Chondrocyte (in vitro differentiated cells): ENCODE measurements around the gene MLST8. TPM values are rescaled to one million over a fixed set of nuclear protein-coding genes. Genes with fewer than 3 reads are reported as not detected.

Experiments
- DNase-seq: peaks from one replicate; pipeline ENCODE4 v3.0.0; 2021; ENCODE audit warnings: mixed read lengths, low spot score
- H3K27ac Mint-ChIP-seq: one replicate; pipeline ENCODE4 v1.8.0; 2021; ENCODE audit warnings: mild to moderate bottlenecking, moderate library complexity, mixed read lengths; ENCODE audit not compliant: unreplicated experiment
- H3K27me3 Mint-ChIP-seq: 2 replicates; pipeline ENCODE4 v1.8.0; 2021; ENCODE audit warnings: low read depth, mixed read lengths
- H3K36me3 Mint-ChIP-seq: 2 replicates; pipeline ENCODE4 v1.8.0; 2021; ENCODE audit warnings: low read depth, mixed read lengths
- H3K4me1 Mint-ChIP-seq: 2 replicates; pipeline ENCODE4 v1.8.0; 2021; ENCODE audit warnings: low read depth, mild to moderate bottlenecking, mixed read lengths
- H3K4me3 Mint-ChIP-seq: one replicate; pipeline ENCODE4 v1.8.0; 2021; ENCODE audit warnings: mild to moderate bottlenecking, moderate library complexity, mixed read lengths; ENCODE audit not compliant: unreplicated experiment
- H3K9me3 Mint-ChIP-seq: 2 replicates; pipeline ENCODE4 v1.8.0; 2021; ENCODE audit warnings: low read depth, mixed read lengths
- CTCF ChIP-seq: fragments of 200-600 bp; sonication (generic); IDR thresholded peaks from 2 replicates; pipeline ENCODE4 v1.5.0; 2021; ENCODE audit warnings: antibody characterized with exemption, mild to moderate bottlenecking, moderate library complexity
- total RNA-seq: library from RNA; stranded (reverse); gene quantifications from 3 replicates; pipeline ENCODE4 v1.2.1, GENCODE V29; 2021

Gene MLST8
- total RNA-seq, 1 donor from 2014 or later, result 37.1 TPM

GRCh38 chr16:2190659-2191445, 14.4 kb upstream of the MLST8 start:
- peaks cover 4% of the 10 kb centered on the region for H3K4me1 Mint-ChIP-seq
- H3K27ac Mint-ChIP-seq, result no peak overlapping the region
- DNase-seq, result no peak
- H3K9me3 Mint-ChIP-seq, result no peaks in the 10 kb centered on the region
- H3K36me3 Mint-ChIP-seq, result no peaks in the 10 kb centered on the region
- peaks cover 4% of the 10 kb centered on the region for H3K27me3 Mint-ChIP-seq
- TF ChIP-seq CTCF, result no peak
- no peak overlapping the region for H3K4me3 Mint-ChIP-seq

GRCh38 chr16:2191446-2191706, 13.9 kb upstream of the MLST8 start:
- Mint-ChIP-seq H3K27me3 (peaks cover 4% of the 10 kb centered on the region), H3K9me3 (no peaks in the 10 kb centered on the region), H3K36me3 (no peaks in the 10 kb centered on the region), H3K27ac (no peak overlapping the region), H3K4me1 (peaks cover 4% of the 10 kb centered on the region), H3K4me3 (no peak overlapping the region)
- DNase-seq, result no peak
- no peak for TF ChIP-seq CTCF

- no peak for TF ChIP-seq CTCF
- no peaks in the 10 kb centered on the region for H3K9me3 Mint-ChIP-seq
- no peak overlapping the region for H3K4me3 Mint-ChIP-seq
- H3K4me1 Mint-ChIP-seq, result peaks cover 4% of the 10 kb centered on the region
- H3K27me3 Mint-ChIP-seq, result peaks cover 7% of the 10 kb centered on the region
- DNase-seq, result no peak
- H3K27ac Mint-ChIP-seq, result no peak overlapping the region
- H3K36me3 Mint-ChIP-seq, result no peaks in the 10 kb centered on the region
Measured at GRCh38 chr16:2194166-2194834, 11.0 kb upstream of the MLST8 start.

- no peak for DNase-seq
- Mint-ChIP-seq H3K27ac (no peak overlapping the region), H3K4me3 (no peak overlapping the region)
Measured at GRCh38 chr16:2194852-2195321, 10.4 kb upstream of the MLST8 start.

More at GRCh38 chr16:2194852-2195321, 10.4 kb upstream of the MLST8 start:
- Mint-ChIP-seq H3K27me3 (peaks cover 7% of the 10 kb centered on the region), H3K4me1 (peaks cover 4% of the 10 kb centered on the region), H3K36me3 (no peaks in the 10 kb centered on the region), H3K9me3 (no peaks in the 10 kb centered on the region)
- TF ChIP-seq CTCF, result peak; percentile 61
